Hematopoietic multipotent progenitor cell treated with erythropoietin and hydrocortisone succinate and interleukin-3 and kit ligand, for 4 days (in vitro differentiated cells): ENCODE results near the gene ZNF428.
"Not testable (repeated sequence)": the region's sequence is repeated elsewhere in the genome, so short reads cannot be mapped to it uniquely, and the experiment has no call there.

ENCODE experiments used
- DNase-seq: peaks from one replicate; pipeline ENCODE4 v3.0.0-alpha.2; 2015

Gene ZNF428

GRCh38 chr19:43616306-43616705 is 3.1 kb downstream of the ZNF428 start:
- DNase-seq: no peak

- no peak for DNase-seq
These were observed 7.1 kb downstream of the ZNF428 start for GRCh38 chr19:43612374-43612773.

- DNase-seq: no peak
These were observed 7.6 kb downstream of the ZNF428 start, which contains the start of gene SRRM5 for GRCh38 chr19:43611788-43612187. SRRM5 (plus strand) TSS chr19:43612088; CDS start chr19:43612122, 34 bp downstream.

GRCh38 chr19:43610493-43610892 is 8.9 kb downstream of the ZNF428 start:
- no peak for DNase-seq

GRCh38 chr19:43609872-43610271 is 9.6 kb downstream of the ZNF428 start:
- DNase-seq: no peak

GRCh38 chr19:43607238-43608205 is 11.9 kb downstream of the ZNF428 start:
- no peak for DNase-seq

GRCh38 chr19:43606569-43607229 is 12.7 kb downstream of the ZNF428 start:
- DNase-seq: no peak

- DNase-seq: no peak
These were observed 13.4 kb downstream of the ZNF428 start for GRCh38 chr19:43605875-43606568.

GRCh38 chr19:43600326-43600725 is 19.1 kb downstream of the ZNF428 start:
- not testable (repeated sequence) for DNase-seq

GRCh38 chr19:43599635-43600295 is 19.7 kb downstream of the ZNF428 start:
- DNase-seq: no peak

GRCh38 chr19:43598445-43599240 is 20.8 kb downstream of the ZNF428 start:
- no peak for DNase-seq

GRCh38 chr19:43597876-43598275 is 21.6 kb downstream of the ZNF428 start:
- peak; percentile 69 for DNase-seq

- DNase-seq: peak; percentile 38
These were observed 22.5 kb downstream of the ZNF428 start for GRCh38 chr19:43596842-43597461.

- DNase-seq: peak; percentile 100
These were observed 23.2 kb downstream of the ZNF428 start, which contains the start of the genes IRGQ and ZNF576 for GRCh38 chr19:43595999-43596841. IRGQ (minus strand) TSS chr19:43596134; CDS start chr19:43595338, 796 bp downstream. ZNF576 (plus strand) TSS chr19:43596595; CDS start chr19:43597109, 514 bp downstream.

- DNase-seq: no peak
These were observed 23.8 kb downstream of the ZNF428 start for GRCh38 chr19:43595605-43595998.

- peak; percentile 91 for DNase-seq
These were observed 24.5 kb downstream of the ZNF428 start for GRCh38 chr19:43594710-43595604.

- no peak for DNase-seq
These were observed 25.2 kb downstream of the ZNF428 start for GRCh38 chr19:43594081-43594697.

- DNase-seq: no peak
These were observed 26.6 kb downstream of the ZNF428 start for GRCh38 chr19:43592800-43593350.
